ENCODE measurements around the gene RREB1.

GRCh38 chr6:7119272-7119801 is 11.6 kb downstream of the RREB1 start:
- TF ChIP-seq EZH2 (IDR thresholded peaks at IDR 0.05; ENCODE audit: borderline replicate concordance, low read depth, low read length, severe bottlenecking), result no peak
- TF ChIP-seq, protein P1, sequence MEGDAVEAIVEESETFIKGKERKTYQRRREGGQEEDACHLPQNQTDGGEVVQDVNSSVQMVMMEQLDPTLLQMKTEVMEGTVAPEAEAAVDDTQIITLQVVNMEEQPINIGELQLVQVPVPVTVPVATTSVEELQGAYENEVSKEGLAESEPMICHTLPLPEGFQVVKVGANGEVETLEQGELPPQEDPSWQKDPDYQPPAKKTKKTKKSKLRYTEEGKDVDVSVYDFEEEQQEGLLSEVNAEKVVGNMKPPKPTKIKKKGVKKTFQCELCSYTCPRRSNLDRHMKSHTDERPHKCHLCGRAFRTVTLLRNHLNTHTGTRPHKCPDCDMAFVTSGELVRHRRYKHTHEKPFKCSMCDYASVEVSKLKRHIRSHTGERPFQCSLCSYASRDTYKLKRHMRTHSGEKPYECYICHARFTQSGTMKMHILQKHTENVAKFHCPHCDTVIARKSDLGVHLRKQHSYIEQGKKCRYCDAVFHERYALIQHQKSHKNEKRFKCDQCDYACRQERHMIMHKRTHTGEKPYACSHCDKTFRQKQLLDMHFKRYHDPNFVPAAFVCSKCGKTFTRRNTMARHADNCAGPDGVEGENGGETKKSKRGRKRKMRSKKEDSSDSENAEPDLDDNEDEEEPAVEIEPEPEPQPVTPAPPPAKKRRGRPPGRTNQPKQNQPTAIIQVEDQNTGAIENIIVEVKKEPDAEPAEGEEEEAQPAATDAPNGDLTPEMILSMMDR (IDR thresholded peaks at IDR 0.05; ENCODE audit: borderline replicate concordance, extremely low read depth, low read length, poor library complexity, severe bottlenecking), result no peak
